ENCODE data around the gene RBMS1.

- TF ChIP-seq POLR2A (IDR thresholded peaks at IDR 0.05) (no peak), CTCF (IDR thresholded peaks at IDR 0.05) (no peak), EP300 (IDR thresholded peaks at IDR 0.05) (no peak), POLR2AphosphoS5 (IDR thresholded peaks at IDR 0.05) (no peak)
These were observed 11.6 kb upstream of the RBMS1 start for GRCh38 chr2:160505256-160505655.

Measured in sigmoid colon (tissue), 4 donors.